Upper lobe of left lung (tissue), 4 donors: ENCODE data around the gene TNXB.
"Not testable (repeated sequence)": the region's sequence is repeated elsewhere in the genome, so short reads cannot be mapped to it uniquely, and the experiment has no call there.

Experiments
- EP300 ChIP-seq, 4 donors: sonication (generic); formaldehyde crosslinking; IDR thresholded peaks; one replicate each; pipeline ENCODE4 v1.5.1; 2017; ENCODE audit warnings: antibody characterized with exemption in 4 of 4, control low read depth in 2 of 4
- POLR2A ChIP-seq, 4 donors: fragments of 450-650 bp; IDR thresholded peaks; one replicate each; pipeline ENCODE4 v1.5.1; 2016 to 2017; ENCODE audit warnings: antibody characterized with exemption in 4 of 4, mild to moderate bottlenecking in 2 of 4
- POLR2AphosphoS5 ChIP-seq, 2 donors: sonication (generic); formaldehyde crosslinking; IDR thresholded peaks; one replicate each; pipeline ENCODE4 v1.5.1; 2017; ENCODE audit warnings: antibody characterized with exemption in 2 of 2
- TF ChIP-seq, protein P1 (sequence below), 6 experiments: fragments of 450-650 bp in 4 of 6; fragments of 200-600 bp in 2 of 6; sonication (generic) in 2 of 6; IDR thresholded peaks; one replicate each; pipeline ENCODE4 v1.5.1; 2016 to 2019; ENCODE audit warnings: antibody characterized with exemption in 6 of 6

DNA sequence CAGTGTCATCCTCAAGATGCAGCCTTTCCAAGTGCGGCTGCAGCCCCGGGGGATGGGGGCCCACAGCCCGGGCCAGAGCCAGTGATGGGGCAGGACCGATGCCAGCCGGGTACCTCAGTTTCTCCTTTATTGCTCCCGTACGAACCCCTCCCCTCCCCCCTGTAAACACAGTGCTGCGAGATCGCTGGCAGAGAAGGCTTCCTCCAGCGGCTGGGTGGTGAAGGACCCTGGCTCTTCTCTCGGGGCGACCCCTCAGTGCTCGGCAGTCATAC, 68.2 kb downstream of the TNXB start:
- TF ChIP-seq, protein P1, sequence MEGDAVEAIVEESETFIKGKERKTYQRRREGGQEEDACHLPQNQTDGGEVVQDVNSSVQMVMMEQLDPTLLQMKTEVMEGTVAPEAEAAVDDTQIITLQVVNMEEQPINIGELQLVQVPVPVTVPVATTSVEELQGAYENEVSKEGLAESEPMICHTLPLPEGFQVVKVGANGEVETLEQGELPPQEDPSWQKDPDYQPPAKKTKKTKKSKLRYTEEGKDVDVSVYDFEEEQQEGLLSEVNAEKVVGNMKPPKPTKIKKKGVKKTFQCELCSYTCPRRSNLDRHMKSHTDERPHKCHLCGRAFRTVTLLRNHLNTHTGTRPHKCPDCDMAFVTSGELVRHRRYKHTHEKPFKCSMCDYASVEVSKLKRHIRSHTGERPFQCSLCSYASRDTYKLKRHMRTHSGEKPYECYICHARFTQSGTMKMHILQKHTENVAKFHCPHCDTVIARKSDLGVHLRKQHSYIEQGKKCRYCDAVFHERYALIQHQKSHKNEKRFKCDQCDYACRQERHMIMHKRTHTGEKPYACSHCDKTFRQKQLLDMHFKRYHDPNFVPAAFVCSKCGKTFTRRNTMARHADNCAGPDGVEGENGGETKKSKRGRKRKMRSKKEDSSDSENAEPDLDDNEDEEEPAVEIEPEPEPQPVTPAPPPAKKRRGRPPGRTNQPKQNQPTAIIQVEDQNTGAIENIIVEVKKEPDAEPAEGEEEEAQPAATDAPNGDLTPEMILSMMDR (IDR thresholded peaks at IDR 0.05) = not testable (repeated sequence)
- TF ChIP-seq POLR2A, POLR2AphosphoS5, EP300 (IDR thresholded peaks at IDR 0.05): not testable (repeated sequence)
